ENCODE data around the gene B4GALNT2. TPM values are rescaled to one million over a fixed set of nuclear protein-coding genes. Genes with fewer than 3 reads are reported as not detected.

The B4GALNT2 gene
- total RNA-seq, 2 donors from 2014 or later = not detected

DNA sequence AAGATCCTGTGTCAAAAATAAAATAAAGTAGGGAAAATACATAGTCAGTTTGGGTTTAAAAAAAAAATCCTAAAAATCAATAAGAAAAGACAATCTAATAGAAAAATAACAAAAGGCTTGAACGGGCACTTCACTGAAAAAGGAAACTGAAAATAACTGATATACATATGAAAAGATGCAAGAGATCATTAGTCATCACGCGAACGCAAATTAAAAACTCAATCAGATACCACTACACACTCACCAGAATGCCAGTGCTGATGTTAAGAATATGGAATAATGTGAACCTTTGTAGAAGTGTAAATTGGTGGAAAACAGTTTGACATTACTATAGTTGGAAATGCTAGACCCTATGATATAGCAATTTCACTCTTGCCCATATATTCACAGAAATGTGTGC lies 63.2 kb downstream of the B4GALNT2 start:
- ATAC-seq (no peak), DNase-seq (no peak)
- TF ChIP-seq, protein P1, sequence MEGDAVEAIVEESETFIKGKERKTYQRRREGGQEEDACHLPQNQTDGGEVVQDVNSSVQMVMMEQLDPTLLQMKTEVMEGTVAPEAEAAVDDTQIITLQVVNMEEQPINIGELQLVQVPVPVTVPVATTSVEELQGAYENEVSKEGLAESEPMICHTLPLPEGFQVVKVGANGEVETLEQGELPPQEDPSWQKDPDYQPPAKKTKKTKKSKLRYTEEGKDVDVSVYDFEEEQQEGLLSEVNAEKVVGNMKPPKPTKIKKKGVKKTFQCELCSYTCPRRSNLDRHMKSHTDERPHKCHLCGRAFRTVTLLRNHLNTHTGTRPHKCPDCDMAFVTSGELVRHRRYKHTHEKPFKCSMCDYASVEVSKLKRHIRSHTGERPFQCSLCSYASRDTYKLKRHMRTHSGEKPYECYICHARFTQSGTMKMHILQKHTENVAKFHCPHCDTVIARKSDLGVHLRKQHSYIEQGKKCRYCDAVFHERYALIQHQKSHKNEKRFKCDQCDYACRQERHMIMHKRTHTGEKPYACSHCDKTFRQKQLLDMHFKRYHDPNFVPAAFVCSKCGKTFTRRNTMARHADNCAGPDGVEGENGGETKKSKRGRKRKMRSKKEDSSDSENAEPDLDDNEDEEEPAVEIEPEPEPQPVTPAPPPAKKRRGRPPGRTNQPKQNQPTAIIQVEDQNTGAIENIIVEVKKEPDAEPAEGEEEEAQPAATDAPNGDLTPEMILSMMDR (IDR thresholded peaks at IDR 0.05) = no peak
- TF ChIP-seq POLR2A (IDR thresholded peaks at IDR 0.05) = no peak
- intact Hi-C loops (cut with DNase I) = no loop called here
- no peak overlapping the region for H3K27ac ChIP-seq
- no peaks in the 10 kb centered on the region for H3K27me3 ChIP-seq
- H3K9me3 ChIP-seq = no peaks in the 10 kb centered on the region
- WGBS, 2 donors = 65 to 73% methylated on average over 4 of the region's 4 CpGs
- H3K36me3 ChIP-seq (replicated peaks in 1 of 2; ENCODE audit: insufficient read depth in 1 of 2, low read depth in 2 of 2) = no peaks in the 10 kb centered on the region
- H3K4me1 ChIP-seq = peaks cover 10% of the 10 kb centered on the region
- H3K4me3 ChIP-seq = no peak overlapping the region

DNA sequence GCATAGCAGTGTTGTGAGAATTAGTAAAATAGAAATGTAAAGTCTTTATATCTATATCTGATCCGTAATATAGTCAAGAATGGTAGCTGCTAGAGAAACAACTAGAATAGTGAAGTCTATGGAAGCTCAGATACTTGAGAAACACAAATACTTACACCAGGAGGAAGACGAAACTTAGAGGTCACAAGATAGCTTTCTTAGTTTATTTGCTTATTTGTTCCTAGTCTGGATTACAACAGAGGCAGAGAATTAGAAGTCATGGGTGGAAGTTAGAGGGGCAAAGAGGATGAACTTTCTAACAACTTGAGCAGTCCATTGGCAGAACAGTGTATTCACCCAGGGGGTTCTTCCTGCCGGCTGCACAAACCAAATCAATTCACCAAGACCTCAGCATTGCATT lies 64.0 kb downstream of the B4GALNT2 start:
- TF ChIP-seq, protein P1 (IDR thresholded peaks at IDR 0.05) = no peak
- TF ChIP-seq POLR2A (IDR thresholded peaks at IDR 0.05) = no peak

DNA sequence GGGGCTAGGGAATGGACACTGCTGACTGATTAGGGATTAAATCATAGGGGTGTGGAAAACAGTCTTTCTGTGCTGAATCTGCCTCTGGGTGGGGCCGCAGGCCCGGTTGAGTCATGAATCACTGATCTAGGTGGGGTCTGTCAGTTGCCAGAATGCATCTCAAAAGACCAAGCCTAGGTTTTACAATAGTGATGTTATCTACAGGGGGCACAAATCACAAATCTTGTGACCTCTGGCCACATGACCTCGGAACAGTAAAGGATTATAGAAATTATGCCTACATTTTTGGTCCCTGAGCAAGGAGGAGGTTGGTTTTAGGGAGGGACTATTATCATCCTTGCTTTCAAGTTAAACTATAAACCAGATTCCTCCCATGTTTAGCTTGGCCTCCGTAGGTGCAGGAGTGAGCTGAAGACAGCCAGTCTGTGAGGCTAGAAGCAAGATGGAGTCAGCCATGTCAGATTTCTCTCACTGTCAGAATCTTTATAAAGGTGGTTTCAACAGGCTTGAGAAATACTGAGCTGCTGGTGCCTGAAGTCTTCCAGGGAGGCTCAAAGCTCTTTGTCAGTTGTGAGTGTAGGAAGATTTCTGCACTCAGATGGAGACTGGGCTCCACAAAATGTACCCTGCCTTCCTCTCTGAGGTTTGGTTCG lies 64.9 kb downstream of the B4GALNT2 start:
- ATAC-seq (no peak), DNase-seq (no peak)
- H3K4me1 ChIP-seq = peaks cover 10% of the 10 kb centered on the region
- TF ChIP-seq, protein P1 (IDR thresholded peaks at IDR 0.05) = no peak
- no peak for TF ChIP-seq POLR2A (IDR thresholded peaks at IDR 0.05)
- no peaks in the 10 kb centered on the region for H3K27me3 ChIP-seq
- intact Hi-C loops (cut with DNase I) = no loop called here
- H3K4me3 ChIP-seq = no peak overlapping the region
- H3K36me3 ChIP-seq (replicated peaks in 1 of 2; ENCODE audit: insufficient read depth in 1 of 2, low read depth in 2 of 2) = no peaks in the 10 kb centered on the region
- H3K27ac ChIP-seq = no peak overlapping the region
- 28 to 37% methylated on average over 5 of the region's 5 CpGs for WGBS, 2 donors
- H3K9me3 ChIP-seq = no peaks in the 10 kb centered on the region

More for the DNA sequence above, 64.0 kb downstream of the B4GALNT2 start:
- intact Hi-C loops (cut with DNase I) = no loop called here
- no peak for ATAC-seq
- no peak for DNase-seq
- Histone ChIP-seq H3K27ac (no peak overlapping the region), H3K36me3 (replicated peaks in 1 of 2; ENCODE audit: insufficient read depth in 1 of 2, low read depth in 2 of 2) (no peaks in the 10 kb centered on the region), H3K4me3 (no peak overlapping the region), H3K27me3 (no peaks in the 10 kb centered on the region), H3K4me1 (peaks cover 10% of the 10 kb centered on the region), H3K9me3 (no peaks in the 10 kb centered on the region)
- 63 to 67% methylated on average over 3 of the region's 3 CpGs for WGBS, 2 donors

DNA sequence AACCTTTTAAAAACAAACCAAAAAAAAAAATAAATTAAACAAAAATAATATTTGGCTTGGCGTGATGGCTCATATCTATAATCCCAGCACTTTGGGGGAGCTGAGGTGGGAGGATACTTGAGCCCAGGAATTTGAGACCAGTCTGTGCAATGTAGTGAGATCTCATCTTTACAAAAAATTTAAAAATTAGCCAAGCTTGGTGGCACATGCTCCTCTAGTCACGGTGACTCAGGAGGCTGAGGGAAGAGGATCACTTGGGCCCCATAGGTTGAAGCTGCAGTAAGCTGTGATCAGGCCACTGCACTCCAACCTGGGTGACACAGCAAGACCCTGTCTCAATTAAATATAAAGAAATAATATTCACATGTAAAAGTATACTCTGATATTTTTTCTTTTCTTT lies 65.6 kb downstream of the B4GALNT2 start:
- no peaks in the 10 kb centered on the region for H3K36me3 ChIP-seq (replicated peaks in 1 of 2; ENCODE audit: insufficient read depth in 1 of 2, low read depth in 2 of 2)
- no peak for DNase-seq
- peaks cover 8% of the 10 kb centered on the region for H3K4me1 ChIP-seq
- no peak for ATAC-seq
- no peak overlapping the region for H3K27ac ChIP-seq
- WGBS, 2 donors = 78 to 88% methylated on average over 2 of the region's 2 CpGs
- no peak overlapping the region for H3K4me3 ChIP-seq
- TF ChIP-seq, protein P1 (IDR thresholded peaks at IDR 0.05) = no peak
- TF ChIP-seq POLR2A (IDR thresholded peaks at IDR 0.05) = no peak
- H3K9me3 ChIP-seq = no peaks in the 10 kb centered on the region
- intact Hi-C loops (cut with DNase I) = no loop called here
- no peaks in the 10 kb centered on the region for H3K27me3 ChIP-seq
